Right forelimb (tissue), 1 donor: ENCODE measurements around the gene SPATA19.
"Not testable (repeated sequence)": the region's sequence is repeated elsewhere in the genome, so short reads cannot be mapped to it uniquely, and the experiment has no call there.

ENCODE experiments used
- DNase-seq: peaks from one replicate; pipeline ENCODE4 v3.0.0-alpha.2; 2018

The SPATA19 gene

GRCh38 chr11:133845413-133845812 is at the start of gene SPATA19:
TSS of gene SPATA19 (minus strand) at chr11:133845513. CDS start at chr11:133845446, 67 bp downstream.
- no peak for DNase-seq

- DNase-seq, result no peak
Measured at GRCh38 chr11:133895061-133895479, 49.8 kb upstream of the SPATA19 start.

- DNase-seq, result no peak
Measured at GRCh38 chr11:133893381-133893780, 48.1 kb upstream of the SPATA19 start.

DNA sequence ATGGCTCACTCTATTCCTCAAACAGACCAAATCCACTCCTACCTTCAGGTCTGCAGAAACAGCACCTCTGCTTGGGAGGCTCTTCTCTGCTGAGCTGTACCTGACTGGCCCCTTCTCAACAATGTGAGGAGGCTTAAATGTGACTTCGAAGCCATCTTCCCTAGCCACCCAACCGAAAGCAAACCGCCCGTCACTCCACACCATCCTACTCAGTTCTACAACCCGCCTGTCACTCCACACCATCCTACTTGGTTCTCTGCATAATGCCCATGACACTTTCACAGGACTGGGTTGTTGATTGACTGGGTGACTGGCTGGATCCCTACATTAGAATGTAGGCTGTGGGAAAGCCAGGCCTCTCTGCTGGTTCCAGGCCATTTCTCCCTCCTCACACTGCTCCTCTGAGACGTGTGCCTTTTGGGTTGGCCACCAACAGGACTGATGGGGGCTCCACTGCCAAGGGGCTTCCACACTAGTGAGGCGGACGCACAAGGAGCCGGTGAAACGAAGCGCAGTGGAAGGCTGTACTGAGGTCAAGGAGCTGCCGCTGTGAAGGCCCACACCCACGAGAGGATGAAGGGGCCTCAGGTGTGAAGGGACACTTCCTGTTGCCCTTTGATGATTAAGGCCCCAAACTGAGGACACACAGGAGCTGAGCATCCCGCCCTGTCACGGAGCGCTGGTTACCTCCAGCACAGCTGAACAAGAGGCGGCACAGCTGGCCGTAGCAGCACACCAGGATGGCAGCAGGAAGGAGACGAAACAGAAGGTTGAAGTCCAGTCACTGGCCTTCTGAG is 47.5 kb upstream of the SPATA19 start:
- no peak for DNase-seq

GRCh38 chr11:133892126-133892525 is 46.8 kb upstream of the SPATA19 start:
- DNase-seq, result no peak

- no peak for DNase-seq
Measured at GRCh38 chr11:133889893-133890292, 44.6 kb upstream of the SPATA19 start.

GRCh38 chr11:133889188-133889587 is 43.9 kb upstream of the SPATA19 start:
- DNase-seq, result no peak

GRCh38 chr11:133887692-133888332 is 42.5 kb upstream of the SPATA19 start:
- no peak for DNase-seq

DNA sequence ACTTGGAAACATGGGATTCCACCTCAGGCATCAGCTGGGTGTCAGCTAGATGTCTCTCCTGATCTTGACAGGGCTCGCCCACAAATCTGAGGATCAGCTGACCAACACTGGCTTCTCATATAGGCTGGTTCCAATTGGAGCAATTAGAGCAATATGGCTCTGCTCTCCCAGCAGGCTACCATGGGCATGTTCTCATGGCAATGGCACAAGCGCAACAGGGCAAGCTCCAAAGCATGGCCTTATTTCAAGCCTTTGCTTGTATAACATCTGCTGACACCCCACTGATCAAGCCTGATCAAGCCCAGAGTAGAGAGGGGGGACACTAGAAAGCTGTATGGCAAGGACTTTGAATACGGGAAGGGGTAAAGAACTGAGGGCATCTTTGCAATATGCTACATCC is 40.7 kb upstream of the SPATA19 start:
- no peak for DNase-seq

DNA sequence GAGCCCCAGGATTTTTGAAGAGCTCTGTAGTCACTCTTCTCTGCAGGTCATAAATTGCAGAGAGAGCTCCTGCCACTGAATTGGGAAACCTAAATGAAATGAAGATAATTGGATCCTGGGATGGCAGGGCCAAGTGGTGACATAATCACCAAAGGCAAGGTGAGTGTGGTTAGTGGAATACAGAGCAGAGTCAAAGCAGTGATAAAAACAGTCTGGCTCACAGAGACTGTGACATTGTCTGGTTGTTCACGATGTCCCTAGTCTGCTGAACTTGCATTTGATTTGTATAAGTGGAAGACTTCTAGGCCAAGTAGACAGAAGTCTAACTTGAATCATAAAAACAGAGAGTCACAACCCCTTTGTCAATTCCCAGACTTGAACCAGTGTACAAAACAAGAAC is 26.8 kb upstream of the SPATA19 start:
- DNase-seq, result no peak

DNA sequence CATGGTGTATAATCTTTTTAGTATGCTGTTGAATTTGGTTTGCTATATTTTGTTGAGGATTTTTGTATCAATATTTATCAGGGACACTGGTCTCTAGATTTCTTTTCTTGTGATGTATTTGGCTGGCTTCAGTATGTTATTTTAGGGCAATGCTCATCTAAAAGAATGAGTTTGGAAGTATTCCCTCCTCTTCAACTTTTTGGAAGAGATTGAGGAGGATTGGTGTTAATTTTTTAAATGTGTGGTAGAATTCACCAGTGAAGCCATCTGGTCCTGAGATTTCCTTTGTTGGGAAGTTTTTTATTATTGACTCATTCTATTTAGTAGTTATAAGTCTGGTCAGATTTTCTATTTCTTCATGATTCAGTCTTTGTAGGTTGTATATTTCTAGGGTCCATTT is 22.1 kb upstream of the SPATA19 start:
- DNase-seq, result no peak

DNA sequence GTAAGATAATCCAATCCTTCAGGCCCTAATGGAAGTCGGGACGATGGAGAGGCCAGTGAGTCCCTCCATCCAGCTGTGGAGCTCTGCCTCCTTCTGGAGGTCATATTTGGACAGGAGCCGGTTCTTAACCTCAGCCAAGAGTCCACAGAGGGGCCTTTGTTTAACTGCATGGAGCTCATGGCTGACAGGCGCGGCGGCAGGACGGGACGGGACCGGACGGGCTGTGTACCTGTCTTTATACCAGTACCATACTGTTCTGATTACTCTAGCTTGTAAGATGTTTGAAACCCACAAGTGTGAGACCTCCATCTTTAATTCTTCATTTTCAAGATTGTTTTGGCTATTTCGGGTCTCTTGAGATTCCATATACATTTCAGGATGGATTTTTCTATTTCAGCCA is 20.2 kb upstream of the SPATA19 start:
- no peak for DNase-seq

DNA sequence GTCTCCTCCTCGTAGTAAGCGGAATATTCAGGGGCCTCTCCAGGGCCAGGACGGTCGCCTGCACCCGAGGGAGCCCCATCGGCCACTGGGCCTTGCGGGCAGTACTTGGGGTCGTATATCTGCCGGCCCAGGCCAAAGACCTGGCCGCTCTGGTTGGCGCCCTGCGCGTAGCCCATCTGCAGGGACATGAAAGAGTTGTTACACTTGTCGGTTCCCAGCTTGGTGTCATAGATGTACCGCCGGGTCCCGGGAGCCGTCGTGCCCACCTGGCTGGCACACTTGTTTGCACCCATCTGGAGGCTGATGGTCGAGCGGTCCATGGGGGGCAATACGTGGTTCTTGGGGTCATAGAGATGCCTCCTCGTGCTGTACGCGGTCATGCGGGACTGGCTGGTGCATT is 19.4 kb upstream of the SPATA19 start:
- DNase-seq, result no peak

DNA sequence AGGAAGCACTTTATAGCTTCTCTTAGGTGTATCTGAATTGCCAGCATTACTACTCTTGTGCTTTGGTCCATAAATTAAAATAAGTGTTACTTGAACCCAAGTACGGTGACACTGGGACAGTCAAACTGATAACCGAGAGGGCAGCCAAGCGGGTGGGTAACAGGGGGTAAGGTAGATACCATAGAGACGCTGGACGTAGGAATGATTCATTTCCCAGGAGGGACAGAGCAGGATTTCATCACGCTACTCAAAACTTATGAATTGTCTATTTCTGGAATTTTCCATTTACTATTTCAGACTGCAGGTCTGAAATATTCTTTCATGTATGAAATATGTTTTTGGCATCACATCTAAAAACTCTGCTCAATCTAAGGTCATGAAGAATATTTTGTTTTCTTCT is 14.8 kb upstream of the SPATA19 start:
- DNase-seq, result no peak

DNA sequence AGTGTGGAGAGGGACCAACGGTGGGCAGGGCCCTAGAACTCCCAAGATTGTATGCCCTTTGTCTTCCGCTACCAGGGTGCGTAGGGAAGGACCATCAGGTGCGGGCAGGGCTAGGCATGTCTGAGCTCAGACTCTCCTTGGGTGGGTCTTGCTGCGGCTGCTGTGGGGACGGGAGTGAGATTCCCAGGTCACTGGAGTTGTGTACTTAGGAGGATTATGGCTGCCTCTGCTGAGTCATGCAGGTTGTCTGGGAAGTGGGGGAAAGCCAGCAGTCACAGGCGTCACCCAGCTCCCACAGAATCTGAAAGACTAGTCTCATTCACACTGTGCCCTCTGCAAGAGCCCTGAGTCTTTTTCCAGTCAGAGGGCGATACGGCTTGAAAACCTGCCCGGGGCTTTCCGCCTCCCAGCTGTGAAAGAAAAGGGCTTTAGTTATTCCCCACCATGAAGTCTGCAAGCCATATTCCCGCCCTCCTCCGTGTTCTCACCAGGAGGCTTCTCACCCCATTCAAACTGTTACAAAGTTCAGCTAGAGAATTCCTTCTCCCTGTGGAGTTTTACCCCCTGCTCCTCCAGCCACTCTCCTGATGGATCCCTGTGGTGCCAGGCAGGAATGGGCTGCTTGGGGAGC is 9.1 kb upstream of the SPATA19 start:
- not testable (repeated sequence) for DNase-seq

GRCh38 chr11:133844217-133844616 is 1.1 kb downstream of the SPATA19 start:
- DNase-seq, result no peak

DNA sequence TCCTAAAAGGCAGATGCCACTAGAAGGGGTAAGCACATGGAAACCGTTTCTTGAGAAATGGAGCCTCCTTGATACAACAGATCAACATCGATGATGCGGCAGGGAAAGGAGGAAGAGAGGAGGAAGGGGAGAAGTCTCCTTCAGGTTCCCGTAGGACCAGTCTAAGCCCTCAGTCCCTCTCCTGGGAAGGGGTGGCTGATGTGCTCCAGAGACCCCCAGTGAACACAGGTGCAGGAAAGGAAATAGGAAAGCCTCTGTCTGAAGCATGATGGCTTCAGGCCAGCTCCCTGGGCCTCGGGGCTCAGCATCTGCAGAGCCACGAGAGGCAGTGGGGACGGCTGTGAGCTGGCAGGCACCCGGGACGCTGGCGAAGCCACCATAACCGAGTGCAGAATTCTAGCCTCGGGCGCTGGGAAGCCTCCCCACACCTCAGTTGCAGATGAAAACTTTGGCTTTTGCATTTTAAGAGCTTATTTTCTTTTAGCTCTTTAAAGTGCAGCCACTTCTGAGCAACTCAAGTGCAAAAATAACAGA is 1.8 kb downstream of the SPATA19 start:
- no peak for DNase-seq

- no peak for DNase-seq
Measured at GRCh38 chr11:133842730-133843129, 2.6 kb downstream of the SPATA19 start.

DNA sequence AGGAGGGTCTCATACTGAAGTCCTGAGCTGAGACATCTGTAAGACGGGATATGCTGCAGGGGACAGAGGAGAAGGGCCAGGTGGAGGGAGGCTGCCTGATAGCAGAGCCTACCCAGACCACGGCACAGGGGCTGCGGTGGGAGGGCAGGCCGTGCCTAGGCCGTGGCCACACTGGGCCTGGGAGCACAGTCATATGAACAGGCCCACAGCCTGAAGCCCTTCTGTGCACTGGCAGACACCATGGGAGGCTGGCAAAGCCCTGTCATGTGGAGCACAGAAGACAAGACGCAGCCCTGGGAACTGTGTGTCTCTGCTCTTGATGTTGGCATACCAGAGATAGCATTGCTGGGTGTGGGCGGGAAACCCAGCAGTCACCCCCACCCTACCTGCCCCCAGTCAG is 3.3 kb downstream of the SPATA19 start:
- DNase-seq, result no peak

DNA sequence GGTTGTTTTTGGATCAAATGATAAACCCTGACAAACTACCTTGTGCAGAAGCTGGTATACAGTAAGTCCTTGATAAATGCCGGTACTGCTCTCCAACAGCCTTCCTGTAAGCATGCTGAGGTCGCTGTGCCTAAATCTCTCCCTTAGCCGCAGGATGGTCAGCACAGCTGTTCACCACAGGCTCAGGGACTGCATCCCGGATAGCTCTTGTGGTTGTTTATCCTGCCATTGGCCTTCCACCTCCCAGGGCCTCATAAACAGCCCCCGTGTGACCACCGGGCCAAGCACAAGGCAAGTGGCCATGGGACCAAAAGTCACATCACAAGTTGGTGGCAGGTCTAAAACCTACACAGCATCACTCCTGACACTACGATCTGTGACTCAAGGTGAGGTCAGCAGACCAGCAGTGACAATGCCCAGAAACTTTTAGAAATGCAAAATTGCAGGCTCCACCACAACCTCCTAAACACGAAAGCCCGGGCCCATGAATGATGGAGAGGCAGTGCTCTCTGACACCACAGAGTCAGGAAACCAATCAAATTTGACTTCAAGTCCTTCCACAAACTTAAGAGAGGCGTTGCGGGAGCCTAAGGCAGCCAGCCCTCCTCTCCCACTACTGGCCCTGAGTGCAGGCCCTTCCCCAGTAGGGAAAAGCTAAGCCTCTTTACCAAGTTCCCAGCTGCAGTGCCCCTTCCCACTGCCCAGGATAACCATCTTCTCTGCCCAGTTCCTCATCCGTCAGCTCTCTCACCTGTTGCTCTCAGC is 3.9 kb downstream of the SPATA19 start:
- DNase-seq, result no peak

- DNase-seq, result no peak
Measured at GRCh38 chr11:133840479-133840941, 4.8 kb downstream of the SPATA19 start.

DNA sequence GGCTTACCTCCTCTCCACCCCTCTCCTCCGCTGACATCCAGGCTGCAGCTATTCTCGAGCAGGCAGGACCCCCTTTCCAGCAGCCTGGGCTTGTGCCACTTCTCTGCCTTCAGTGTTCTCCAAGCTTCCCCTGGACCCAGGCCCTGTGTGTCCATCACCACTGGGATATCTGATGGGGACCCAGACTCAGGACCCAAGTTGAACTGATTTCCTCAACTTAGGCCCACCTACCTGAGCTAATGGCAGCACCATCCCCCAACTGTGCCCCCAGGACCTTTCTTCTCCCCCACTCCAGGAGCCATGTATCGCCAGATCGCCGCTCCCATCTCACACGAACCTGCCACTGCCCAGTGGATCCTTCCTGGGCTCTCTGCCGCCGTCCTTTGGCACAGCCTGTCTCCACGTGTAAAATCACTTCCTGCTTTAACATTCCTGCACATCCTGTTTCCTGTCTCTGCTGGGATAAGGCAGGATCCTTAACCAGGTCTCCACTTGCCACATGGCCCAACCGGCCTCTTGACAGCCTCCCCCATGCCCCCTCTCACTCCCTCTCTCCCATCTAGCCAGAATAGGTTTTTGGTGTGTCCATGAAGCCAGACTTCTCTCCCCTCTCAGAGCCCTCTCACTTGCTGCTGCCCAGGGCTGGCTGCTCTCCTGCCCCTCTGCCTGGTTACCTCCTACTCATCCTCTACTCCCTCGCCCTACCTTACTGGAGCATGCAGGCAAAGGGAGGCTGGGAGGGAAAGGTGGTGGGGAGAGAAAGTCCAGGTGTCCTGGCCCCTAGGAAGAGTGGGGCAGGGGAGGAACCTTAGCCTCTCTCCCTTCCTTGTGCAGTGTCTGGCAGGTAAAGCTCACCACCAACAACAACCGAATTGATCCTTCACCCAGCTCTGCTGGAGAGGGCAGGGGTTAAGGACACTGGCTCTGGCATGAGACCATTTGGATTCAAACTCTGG is 9.4 kb downstream of the SPATA19 start:
- no peak for DNase-seq
